CD14-positive monocyte (primary cell): ENCODE results near the gene CARM1. TPM values are rescaled to one million over a fixed set of nuclear protein-coding genes. Genes with fewer than 3 reads are reported as not detected.

ENCODE experiments used
- DNase-seq, 3 donors: peaks; one replicate each; pipeline ENCODE4 v3.0.0-alpha.2; 2011 to 2022
- H2AFZ ChIP-seq: 2 replicates; pipeline ENCODE4 v1.6.0; 2012; ENCODE audit warnings: mild to moderate bottlenecking, low read depth, low read length, inconsistent platforms; ENCODE audit not compliant: insufficient read depth, poor library complexity, severe bottlenecking
- H3K27ac ChIP-seq, 2 donors: 1 replicate in 1 of 2; 2 replicates in 1 of 2; pipeline ENCODE4 v1.5.1; 2012 to 2013; ENCODE audit warnings: low read length in 2 of 2, control low read depth in 1 of 2, inconsistent platforms in 1 of 2, low read depth in 1 of 2, mild to moderate bottlenecking in 1 of 2
- H3K27me3 ChIP-seq, 2 donors: one replicate each; pipeline versions ENCODE4 v1.6.0 to v1.6.1; 2011 to 2013; ENCODE audit warnings: low read length in 2 of 2; ENCODE audit not compliant: control insufficient read depth in 2 of 2, insufficient read depth in 2 of 2
- H3K36me3 ChIP-seq, 2 donors: replicated peaks in 1 of 2; 1 replicate in 1 of 2; 2 replicates in 1 of 2; pipeline versions ENCODE4 v1.5.1 to v1.6.1; 2012 to 2013; ENCODE audit warnings: low read length in 2 of 2, control low read depth in 1 of 2, inconsistent platforms in 1 of 2, mild to moderate bottlenecking in 1 of 2; ENCODE audit not compliant: insufficient read depth in 2 of 2, control insufficient read depth in 1 of 2
- H3K4me1 ChIP-seq, 2 donors: 1 replicate in 1 of 2; 2 replicates in 1 of 2; pipeline versions ENCODE4 v1.5.1 to v1.6.1; 2012 to 2013; ENCODE audit warnings: low read length in 2 of 2, control low read depth in 1 of 2, inconsistent platforms in 1 of 2, mild to moderate bottlenecking in 1 of 2, moderate library complexity in 1 of 2; ENCODE audit not compliant: insufficient read depth in 2 of 2, control insufficient read depth in 1 of 2
- H3K4me2 ChIP-seq: replicated peaks from 2 replicates; pipeline ENCODE3; 2012; ENCODE audit warnings: low read length, moderate library complexity, mild to moderate bottlenecking; ENCODE audit not compliant: poor library complexity, severe bottlenecking; ENCODE audit errors: extremely low read depth
- H3K4me3 ChIP-seq, 3 experiments: fragments of 200-600 bp in 1 of 3; sonication (generic) in 1 of 3; replicated peaks in 1 of 3; 1 replicate in 2 of 3; 2 replicates in 1 of 3; pipeline ENCODE4 v1.5.1; 2011 to 2013; ENCODE audit warnings: low read length in 3 of 3, mild to moderate bottlenecking in 3 of 3, control low read depth in 2 of 3, low read depth in 2 of 3, inconsistent platforms in 1 of 3, moderate library complexity in 1 of 3
- H3K79me2 ChIP-seq: 2 replicates; pipeline ENCODE4 v1.6.0; 2012; ENCODE audit warnings: mild to moderate bottlenecking, control low read depth, inconsistent platforms, low read length, moderate library complexity; ENCODE audit not compliant: insufficient read depth
- H3K9ac ChIP-seq: 2 replicates; pipeline ENCODE4 v1.6.0; 2017; ENCODE audit warnings: low read length, mild to moderate bottlenecking; ENCODE audit not compliant: insufficient read depth, poor library complexity, severe bottlenecking
- H3K9me3 ChIP-seq, 2 donors: replicated peaks in 1 of 2; 1 replicate in 1 of 2; 2 replicates in 1 of 2; pipeline versions ENCODE4 v1.5.1 to v1.6.1; 2012 to 2013; ENCODE audit warnings: low read length in 2 of 2, control low read depth in 1 of 2; ENCODE audit not compliant: control insufficient read depth in 1 of 2, insufficient read depth in 1 of 2
- H4K20me1 ChIP-seq: 2 replicates; pipeline ENCODE4 v1.6.0; 2012; ENCODE audit warnings: mild to moderate bottlenecking, low read length, control low read depth, moderate library complexity; ENCODE audit not compliant: insufficient read depth
- H3K27ac Mint-ChIP-seq, 7 donors: one replicate each; pipeline ENCODE4 v1.8.0; 2020; ENCODE audit warnings: mild to moderate bottlenecking in 7 of 7, mixed read lengths in 7 of 7, moderate library complexity in 6 of 7, inconsistent platforms in 2 of 7
- H3K27me3 Mint-ChIP-seq, 3 donors: one replicate each; pipeline ENCODE4 v1.8.0; 2021 to 2022; ENCODE audit warnings: low read depth in 3 of 3, mild to moderate bottlenecking in 3 of 3, mixed read lengths in 3 of 3, moderate library complexity in 3 of 3, inconsistent platforms in 1 of 3
- H3K36me3 Mint-ChIP-seq, 2 donors: one replicate each; pipeline ENCODE4 v1.8.0; 2020; ENCODE audit warnings: mixed read lengths in 2 of 2, inconsistent platforms in 1 of 2, mild to moderate bottlenecking in 1 of 2
- H3K4me1 Mint-ChIP-seq: one replicate; pipeline ENCODE4 v1.8.0; 2020; ENCODE audit warnings: mild to moderate bottlenecking, mixed read lengths
- H3K4me3 Mint-ChIP-seq, 2 donors: one replicate each; pipeline ENCODE4 v1.8.0; 2020; ENCODE audit warnings: mild to moderate bottlenecking in 2 of 2, mixed read lengths in 2 of 2, moderate library complexity in 1 of 2
- H3K9me3 Mint-ChIP-seq, 7 donors: one replicate each; pipeline ENCODE4 v1.8.0; 2020 to 2022; ENCODE audit warnings: mixed read lengths in 7 of 7, mild to moderate bottlenecking in 6 of 7, moderate library complexity in 6 of 7, inconsistent platforms in 2 of 7
- WGBS: methylation state at CpG from one replicate; pipeline ENCODE4 v1.1.5; 2013; ENCODE audit warnings: missing lambda C conversion rate; ENCODE audit not compliant: insufficient coverage; 5-methylcytosine and 5-hydroxymethylcytosine counted together
- intact Hi-C, 2 donors: fragments of 100-400 bp; cut with micrococcal nuclease; formaldehyde crosslinking; loops; one replicate each; pipeline versions ENCODE4 v1.15.0 to v1.15.1; 2023
- polyA plus RNA-seq, 3 donors: library from polyadenylated mRNA; depleted of rRNA in 1 of 3; unstranded in 2 of 3; stranded (reverse) in 1 of 3; fragments of 300-500 nt in 2 of 3; fragments of >200 nt in 1 of 3; fragmentation: Illumina TruSeq in 2 of 3; gene quantifications; 1 replicate in 2 of 3; 2 replicates in 1 of 3; pipeline ENCODE4 v1.2.3, GENCODE V29; 2012 to 2021
- TF ChIP-seq, protein P1 (sequence below): fragments of 200-600 bp; IDR thresholded peaks from one replicate; pipeline ENCODE4 v1.8.0; 2022; ENCODE audit warnings: antibody characterized with exemption, mild to moderate bottlenecking

CARM1 gene
- polyA plus RNA-seq, 3 donors: 0.17 to 26.3 (median 0.29) TPM

DNA sequence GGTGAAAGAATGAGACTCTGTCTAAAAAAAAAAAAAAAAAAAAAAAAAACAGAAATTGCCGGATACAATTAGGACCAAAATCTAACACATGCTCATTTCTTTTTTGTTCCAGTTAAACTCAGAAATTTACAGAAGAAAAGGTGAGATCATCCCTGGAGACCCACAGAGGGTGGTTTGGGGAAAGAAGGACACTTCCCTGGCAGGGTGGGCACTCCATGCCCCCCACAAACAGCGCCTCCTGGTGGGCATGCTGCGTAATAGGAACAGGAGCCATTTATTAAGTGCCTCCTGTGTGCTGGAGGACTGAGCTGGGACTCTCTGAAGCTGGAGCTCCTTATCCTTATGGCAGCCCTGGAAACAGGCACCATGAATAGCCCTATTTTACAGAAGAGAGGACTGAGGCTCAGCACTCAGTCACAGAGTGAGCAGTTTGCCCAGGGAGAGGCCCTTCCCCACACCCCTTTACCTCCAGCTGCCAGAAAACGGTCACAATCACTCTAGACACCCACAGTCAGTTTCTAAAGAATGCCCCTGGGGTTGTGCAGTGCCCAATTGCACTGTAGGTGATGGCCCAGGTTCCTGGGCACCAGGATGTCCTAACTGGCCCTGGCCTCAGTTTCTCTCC lies 13.0 kb upstream of the CARM1 start:
- Mint-ChIP-seq H3K4me1 (peaks cover 33% of the 10 kb centered on the region), H3K4me3 (no peak overlapping the region), H3K36me3 (peaks cover 42 to 83% of the 10 kb centered on the region in 2 donors), H3K27me3 (peaks cover 0 to 3% (median 3%) of the 10 kb centered on the region in 3 donors), H3K9me3 (peaks cover 0 to 5% (median 0%) of the 10 kb centered on the region in 7 donors), H3K27ac (peak overlapping the region in 5 of 7 donors; percentile 46 to 86 (median 83))
- Histone ChIP-seq H2AFZ (no peak overlapping the region), H4K20me1 (peaks cover 27% of the 10 kb centered on the region), H3K9ac (no peak overlapping the region), H3K4me3 (no peak overlapping the region), H3K27me3 (no peaks in the 10 kb centered on the region), H3K4me1 (peaks cover 14 to 42% of the 10 kb centered on the region in 2 donors), H3K27ac (peak overlapping the region in 1 of 2 donors; percentile 45), H3K4me2 (no peak overlapping the region), H3K9me3 (no peaks in the 10 kb centered on the region), H3K36me3 (peaks cover 48 to 69% of the 10 kb centered on the region in 2 donors), H3K79me2 (peaks cover 39% of the 10 kb centered on the region)
- no CpG with 5 or more reads among the region's 4 CpGs for WGBS
- peak in 2 of 3 donors; percentile 29 to 39 for DNase-seq
- intact Hi-C loops: no loop called here
- TF ChIP-seq, protein P1, sequence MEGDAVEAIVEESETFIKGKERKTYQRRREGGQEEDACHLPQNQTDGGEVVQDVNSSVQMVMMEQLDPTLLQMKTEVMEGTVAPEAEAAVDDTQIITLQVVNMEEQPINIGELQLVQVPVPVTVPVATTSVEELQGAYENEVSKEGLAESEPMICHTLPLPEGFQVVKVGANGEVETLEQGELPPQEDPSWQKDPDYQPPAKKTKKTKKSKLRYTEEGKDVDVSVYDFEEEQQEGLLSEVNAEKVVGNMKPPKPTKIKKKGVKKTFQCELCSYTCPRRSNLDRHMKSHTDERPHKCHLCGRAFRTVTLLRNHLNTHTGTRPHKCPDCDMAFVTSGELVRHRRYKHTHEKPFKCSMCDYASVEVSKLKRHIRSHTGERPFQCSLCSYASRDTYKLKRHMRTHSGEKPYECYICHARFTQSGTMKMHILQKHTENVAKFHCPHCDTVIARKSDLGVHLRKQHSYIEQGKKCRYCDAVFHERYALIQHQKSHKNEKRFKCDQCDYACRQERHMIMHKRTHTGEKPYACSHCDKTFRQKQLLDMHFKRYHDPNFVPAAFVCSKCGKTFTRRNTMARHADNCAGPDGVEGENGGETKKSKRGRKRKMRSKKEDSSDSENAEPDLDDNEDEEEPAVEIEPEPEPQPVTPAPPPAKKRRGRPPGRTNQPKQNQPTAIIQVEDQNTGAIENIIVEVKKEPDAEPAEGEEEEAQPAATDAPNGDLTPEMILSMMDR: peak; percentile 84

DNA sequence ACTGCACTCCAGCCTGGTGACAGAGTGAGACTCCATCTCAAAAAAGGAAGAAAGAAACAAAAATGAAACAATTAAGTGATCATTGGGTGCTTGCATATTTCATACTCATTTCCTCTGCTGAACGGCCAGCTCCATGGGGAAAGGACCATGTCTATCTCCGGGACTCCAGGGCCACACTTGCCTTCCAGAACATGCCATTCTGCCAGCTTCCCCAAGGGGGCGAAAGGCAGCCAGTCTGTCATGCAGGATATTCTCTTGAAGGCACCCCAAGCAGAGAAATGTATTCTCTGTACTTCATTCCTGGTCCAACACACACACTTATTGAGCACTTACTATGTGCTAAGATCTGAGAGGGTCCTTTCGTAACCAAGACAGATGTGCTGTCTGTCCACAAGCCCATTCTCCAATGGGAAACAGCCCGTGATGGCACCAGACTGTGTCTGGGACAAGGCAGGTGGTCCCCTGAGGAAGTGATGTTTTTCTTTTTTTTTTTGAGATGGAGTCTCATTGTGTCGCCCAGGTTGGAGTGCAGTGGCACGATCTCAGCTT lies 10.2 kb upstream of the CARM1 start:
- 7% methylated on average over 3 of the region's 7 CpGs for WGBS
- Histone ChIP-seq H3K27me3 (no peaks in the 10 kb centered on the region), H4K20me1 (peaks cover 20% of the 10 kb centered on the region), H3K4me1 (peaks cover 24 to 56% of the 10 kb centered on the region in 2 donors), H3K27ac (peak overlapping the region; percentile 28 to 77), H3K9me3 (no peaks in the 10 kb centered on the region), H3K36me3 (peaks cover 38 to 45% of the 10 kb centered on the region in 2 donors), H2AFZ (no peak overlapping the region), H3K4me2 (peak overlapping the region; percentile 9), H3K9ac (no peak overlapping the region), H3K79me2 (peaks cover 24% of the 10 kb centered on the region), H3K4me3 (no peak overlapping the region)
- H3K27me3 Mint-ChIP-seq: peaks cover 0 to 5% (median 3%) of the 10 kb centered on the region in 3 donors
- H3K27ac Mint-ChIP-seq: peak overlapping the region; percentile 82 to 95 (median 90)
- peaks cover 40% of the 10 kb centered on the region for H3K4me1 Mint-ChIP-seq
- peak overlapping the region in 1 of 2 donors; percentile 11 for H3K4me3 Mint-ChIP-seq
- H3K36me3 Mint-ChIP-seq: peaks cover 36 to 71% of the 10 kb centered on the region in 2 donors
- intact Hi-C loops: loop anchor here in 1 of 2 donors (5.0 kb wide), 1 partner anchor 144 kb away; the partner anchor contains the start of gene DNM2
- peak; percentile 79 to 87 (median 81) for DNase-seq
- TF ChIP-seq, protein P1: peak; percentile 81
- H3K9me3 Mint-ChIP-seq: peaks cover 0 to 5% (median 0%) of the 10 kb centered on the region in 7 donors
